A673 (cell line): ENCODE measurements around the gene MBLAC1. TPM values are rescaled to one million over a fixed set of nuclear protein-coding genes. Genes with fewer than 3 reads are reported as not detected.

Source experiments
- BruUV-seq: library from RNA; stranded (reverse); fragments of 400-500 nt; replicated peaks from 2 replicates; lab custom pipeline; 2021; lab: Mats Ljungman, UMichigan
- CTCF ChIA-PET: fragments of 300-600 bp; sonication (Branson Sonifier 250); formaldehyde crosslinking; loops from one replicate; lab custom pipeline; 2022; ENCODE audit warnings: antibody characterized with exemption; lab: Charles Lee
- POLR2A ChIA-PET: fragments of 300-600 bp; sonication (Branson Sonifier 250); formaldehyde crosslinking; loops from one replicate; lab custom pipeline; 2022; ENCODE audit warnings: antibody characterized with exemption; ENCODE audit not compliant: low non-redundant PET; lab: Charles Lee
- DNase-seq: peaks from one replicate; pipeline ENCODE4 v3.0.0-alpha.2; 2015; ENCODE audit warnings: low spot score
- H3K27ac ChIP-seq: fragments of 200-600 bp; sonication (generic); 2 replicates; pipeline ENCODE4 v1.5.1; 2016; ENCODE audit warnings: mixed run types, low read depth, mild to moderate bottlenecking, mixed read lengths, antibody characterized with exemption, low read length; ENCODE audit not compliant: poor library complexity, severe bottlenecking
- H3K27me3 ChIP-seq: fragments of 200-600 bp; sonication (generic); replicated peaks from 2 replicates; pipeline ENCODE4 v1.6.1; 2017; ENCODE audit warnings: mixed run types, low read depth, mild to moderate bottlenecking, mixed read lengths, antibody characterized with exemption, low read length; ENCODE audit not compliant: insufficient read depth, poor library complexity
- H3K36me3 ChIP-seq: fragments of 200-600 bp; sonication (generic); 2 replicates; pipeline ENCODE4 v1.6.1; 2016; ENCODE audit warnings: mixed run types, mild to moderate bottlenecking, mixed read lengths, antibody characterized with exemption, low read length; ENCODE audit not compliant: insufficient read depth, poor library complexity, severe bottlenecking
- H3K4me1 ChIP-seq: fragments of 200-600 bp; sonication (generic); 2 replicates; pipeline ENCODE4 v1.6.1; 2017; ENCODE audit warnings: mixed run types, mild to moderate bottlenecking, mixed read lengths, antibody characterized with exemption, low read length; ENCODE audit not compliant: insufficient read depth, poor library complexity, severe bottlenecking
- H3K4me3 ChIP-seq: fragments of 200-600 bp; sonication (generic); 2 replicates; pipeline ENCODE4 v1.5.1; 2016; ENCODE audit warnings: low read depth, mixed run types, mild to moderate bottlenecking, mixed read lengths, low read length; ENCODE audit not compliant: poor library complexity, severe bottlenecking
- H3K9me3 ChIP-seq: fragments of 200-600 bp; sonication (generic); 2 replicates; pipeline ENCODE4 v1.6.1; 2016; ENCODE audit warnings: mixed run types, low read depth, mild to moderate bottlenecking, mixed read lengths, antibody characterized with exemption, low read length; ENCODE audit not compliant: poor library complexity, severe bottlenecking
- CTCF ChIP-seq: fragments of 300-800, 200-600 bp; sonication (generic); conservative IDR thresholded peaks from 2 replicates; pipeline ENCODE4 v1.5.1; 2017; ENCODE audit warnings: low read depth, mild to moderate bottlenecking, antibody characterized with exemption, low read length, moderate library complexity, mixed read lengths
- EZH2 ChIP-seq: fragments of 200-600 bp; sonication (generic); IDR thresholded peaks from 2 replicates; pipeline ENCODE4 v1.6.1; 2017; ENCODE audit warnings: borderline replicate concordance, low read depth, mild to moderate bottlenecking, mixed read lengths, antibody characterized with exemption, low read length; ENCODE audit not compliant: poor library complexity, severe bottlenecking
- intact Hi-C: fragments of 100-400 bp; cut with micrococcal nuclease; formaldehyde crosslinking; loops from one replicate; pipeline ENCODE4 v1.10.0; 2022; ENCODE audit not compliant: unreplicated experiment
- total RNA-seq: library from RNA; stranded (reverse); gene quantifications from 2 replicates; pipeline ENCODE4 v1.2.3, GENCODE V29; 2021

The MBLAC1 gene
- total RNA-seq, 1 experiment from 2014 or later, result 3.1 TPM

- Histone ChIP-seq H3K27me3 (no peaks in the 10 kb centered on the region), H3K36me3 (no peaks in the 10 kb centered on the region), H3K27ac (no peak overlapping the region), H3K9me3 (no peaks in the 10 kb centered on the region), H3K4me3 (no peak overlapping the region), H3K4me1 (peaks cover 23% of the 10 kb centered on the region)
- intact Hi-C loops, result no loop called here
- ChIA-PET POLR2A (interaction anchor here (0.7 kb wide), 1 partner anchor 8 kb away, joined by 9 read pairs; no protein-coding TSS in a partner anchor), CTCF (no interaction called here)
- DNase-seq, result no peak
- BruUV-seq, result no TSS peak
- TF ChIP-seq CTCF (no peak), EZH2 (no peak)
These were observed 37.1 kb downstream of the MBLAC1 start for GRCh38 chr7:100163871-100164270.

- no peak overlapping the region for H3K27ac ChIP-seq
These were observed 39.7 kb downstream of the MBLAC1 start for GRCh38 chr7:100166317-100166940.

More at GRCh38 chr7:100166317-100166940, 39.7 kb downstream of the MBLAC1 start:
- Histone ChIP-seq H3K4me3 (no peak overlapping the region), H3K4me1 (peaks cover 23% of the 10 kb centered on the region), H3K27me3 (no peaks in the 10 kb centered on the region), H3K36me3 (no peaks in the 10 kb centered on the region), H3K9me3 (no peaks in the 10 kb centered on the region)
- ChIA-PET CTCF (no interaction called here), POLR2A (interaction anchor here (0.6 kb wide), 1 partner anchor 66 kb away, joined by 6 read pairs; no protein-coding TSS in a partner anchor)
- intact Hi-C loops, result no loop called here
- TF ChIP-seq EZH2 (no peak), CTCF (no peak)
- no peak for DNase-seq
- BruUV-seq, result no TSS peak
